Fibroblast of skin of back (primary cell): ENCODE measurements around the gene NDUFA3. TPM values are rescaled to one million over a fixed set of nuclear protein-coding genes. Genes with fewer than 3 reads are reported as not detected.
"Not testable (repeated sequence)": the region's sequence is repeated elsewhere in the genome, so short reads cannot be mapped to it uniquely, and the experiment has no call there.

Source experiments
- DNase-seq: peaks from one replicate; pipeline ENCODE4 v3.0.0-alpha.2; 2013
- polyA plus RNA-seq, 2 experiments: library from polyadenylated mRNA; unstranded; fragments of 120-200 nt; gene quantifications; one replicate each; pipeline ENCODE4 v1.2.1, GENCODE V29; 2013; ENCODE audit not compliant: insufficient read length in 2 of 2

Gene NDUFA3
- polyA plus RNA-seq (2013, experiment 1 of 2; ENCODE audit: insufficient read length), result 82.4 TPM
- polyA plus RNA-seq (2013, experiment 2 of 2; ENCODE audit: insufficient read length), result 68.5 TPM

DNA sequence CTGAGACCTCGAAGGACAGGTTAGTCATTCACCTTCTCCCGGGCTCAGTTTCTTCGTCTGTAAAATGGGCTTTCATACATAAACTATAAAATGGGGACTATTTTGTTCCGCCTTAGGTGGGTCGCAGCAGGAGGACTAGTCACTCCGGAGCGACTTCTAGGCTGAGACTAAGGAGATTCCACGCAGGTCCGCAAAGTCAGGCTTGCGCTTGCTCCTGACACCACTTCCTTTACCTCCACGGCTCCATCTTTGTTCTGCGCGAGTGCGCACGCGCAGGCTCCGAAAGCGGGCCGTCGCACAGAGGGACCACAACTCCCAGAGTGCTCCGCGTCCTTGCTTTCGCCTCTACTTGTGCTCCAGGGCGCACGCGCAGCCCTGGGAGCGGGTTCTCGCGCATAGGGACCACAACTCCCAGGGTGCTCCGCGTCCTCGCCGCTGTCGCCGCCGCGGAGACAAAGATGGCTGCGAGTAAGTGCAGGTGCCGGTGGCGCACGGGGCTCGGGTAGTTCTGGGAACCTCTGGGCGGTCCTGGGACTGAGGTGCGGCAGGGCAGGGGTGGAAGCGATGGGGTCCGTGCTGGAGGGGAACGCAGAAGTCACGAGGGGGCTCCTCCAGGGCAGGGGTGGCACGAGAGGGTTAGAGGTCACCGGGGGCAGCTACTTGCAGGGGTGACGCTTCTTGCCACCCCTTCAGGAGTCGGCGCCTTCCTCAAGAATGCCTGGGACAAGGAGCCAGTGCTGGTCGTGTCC is at the start of gene NDUFA3:
NDUFA3 (plus strand) TSS at position 435 of the 749 bp plus-strand sequence; CDS start at position 459, 24 bp downstream.
- peak; percentile 98 for DNase-seq

- DNase-seq, result no peak
Measured at GRCh38 chr19:54062643-54063042, 40.0 kb upstream of the NDUFA3 start.

- DNase-seq, result no peak
Measured at GRCh38 chr19:54063350-54064116, 39.1 kb upstream of the NDUFA3 start, which contains the start of gene VSTM1. TSS of gene VSTM1 (minus strand) at chr19:54063897. CDS start at chr19:54063777, 120 bp downstream.

GRCh38 chr19:54069470-54069869 is 33.2 kb upstream of the NDUFA3 start:
- DNase-seq, result no peak

DNA sequence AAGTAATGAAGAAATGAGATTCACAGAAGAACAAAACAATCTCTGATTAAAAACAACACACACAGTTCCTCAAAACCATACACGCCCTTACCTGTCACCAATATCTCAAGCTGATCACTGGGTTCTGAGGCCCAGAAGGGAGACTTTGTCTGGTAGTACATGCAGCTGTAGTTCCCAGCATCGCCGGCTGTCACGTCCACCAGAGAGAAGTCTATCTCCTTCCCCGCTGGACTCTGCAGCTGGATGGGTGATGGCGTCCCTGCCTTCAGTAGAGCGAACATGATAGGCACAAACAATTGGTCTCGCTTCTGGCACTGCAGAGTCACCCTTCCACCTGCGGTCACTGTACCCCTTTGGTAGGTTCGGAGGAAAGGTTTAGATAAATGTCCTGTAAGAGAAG is 28.8 kb upstream of the NDUFA3 start:
- no peak for DNase-seq

- no peak for DNase-seq
Measured at GRCh38 chr19:54074851-54075250, 27.8 kb upstream of the NDUFA3 start.

- DNase-seq, result no peak
Measured at GRCh38 chr19:54077334-54077733, 25.3 kb upstream of the NDUFA3 start.

- DNase-seq, result no peak
Measured at GRCh38 chr19:54081032-54081431, 21.6 kb upstream of the NDUFA3 start, which contains the start of gene TARM1. TSS of gene TARM1 (minus strand) at chr19:54081365. CDS start at chr19:54081340, 25 bp downstream.

DNA sequence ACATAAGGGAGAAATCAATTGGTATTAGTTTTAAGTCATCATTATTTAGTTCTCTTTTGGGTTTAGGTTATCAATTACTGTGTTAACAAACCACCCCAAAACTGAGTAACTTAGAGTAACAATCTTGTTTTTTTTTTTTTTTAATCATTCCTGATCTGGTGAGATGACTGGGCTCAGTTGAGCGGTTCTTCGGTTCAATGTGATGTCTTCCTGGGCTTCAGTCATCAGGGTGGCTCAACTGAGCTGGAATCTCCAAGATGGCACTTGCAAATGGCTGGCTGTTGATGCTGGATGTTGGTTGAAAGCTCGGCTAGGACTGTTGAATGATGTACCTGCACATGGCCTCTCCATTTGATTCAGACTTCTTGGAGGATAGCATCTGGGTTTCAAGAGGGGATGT is 18.2 kb upstream of the NDUFA3 start:
- DNase-seq, result no peak

DNA sequence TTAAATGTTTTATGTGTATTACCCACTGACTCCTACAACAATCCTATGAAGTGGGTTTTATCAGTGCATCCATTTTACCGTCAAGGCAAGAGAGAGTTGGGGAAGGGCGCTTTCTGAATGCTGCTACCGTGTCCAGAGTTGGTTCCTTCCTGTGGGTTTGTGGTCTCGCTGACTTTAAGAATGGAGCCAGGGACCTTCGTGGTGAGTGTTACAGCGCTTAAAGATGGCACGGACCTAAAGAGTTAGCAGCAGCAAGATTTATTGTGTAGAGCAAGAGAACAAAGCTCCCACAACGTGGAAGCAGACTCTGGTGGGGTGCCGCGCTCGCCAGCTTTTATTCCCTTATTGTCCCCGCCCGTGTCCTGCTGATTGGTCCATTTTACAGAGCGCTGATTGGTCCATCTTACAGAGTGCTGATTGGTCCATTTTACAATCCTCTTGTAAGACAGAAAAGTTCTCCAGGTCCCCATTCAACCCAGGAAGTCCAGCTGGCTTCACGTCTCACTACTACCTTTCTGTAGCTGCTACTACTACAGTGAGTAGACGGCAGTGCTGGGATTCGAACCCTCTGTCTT is 8.1 kb upstream of the NDUFA3 start:
- no peak for DNase-seq

DNA sequence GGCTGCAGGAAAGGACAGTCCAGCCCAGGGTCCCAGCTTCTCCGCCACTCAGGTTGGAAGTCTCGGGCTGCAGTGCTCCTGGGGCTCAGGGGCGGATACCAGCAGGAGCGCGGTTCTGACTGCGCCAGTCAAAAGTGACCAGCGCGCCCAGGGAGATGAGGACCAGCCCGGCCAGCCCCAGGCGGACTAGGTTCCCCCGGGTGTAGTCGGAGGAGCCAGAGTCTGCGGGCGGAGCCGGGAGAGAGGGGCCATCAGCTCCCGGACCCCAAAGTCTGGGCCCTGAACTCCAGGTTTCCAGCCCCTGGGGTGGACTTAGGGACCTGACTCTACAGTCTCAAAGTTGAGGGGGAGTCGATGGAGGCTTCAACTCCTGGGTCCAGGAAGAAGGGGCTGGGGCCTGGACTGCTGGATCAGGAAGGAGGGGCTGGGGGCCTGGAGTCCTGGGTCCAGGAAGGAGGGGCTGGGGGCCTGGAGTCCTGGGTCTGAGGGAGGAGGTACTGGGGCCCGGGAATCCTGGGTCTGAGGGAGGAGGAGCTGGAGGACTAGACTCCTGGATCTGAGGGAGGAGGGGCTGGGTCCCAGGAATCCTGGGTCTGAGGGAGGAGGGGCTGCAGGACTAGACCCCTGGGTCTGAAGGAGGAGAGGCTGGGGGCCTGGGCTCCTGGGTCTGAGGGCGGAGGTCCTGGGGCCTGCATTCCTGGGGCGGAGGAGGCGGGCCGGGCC is 7.4 kb upstream of the NDUFA3 start:
- no peak for DNase-seq

DNA sequence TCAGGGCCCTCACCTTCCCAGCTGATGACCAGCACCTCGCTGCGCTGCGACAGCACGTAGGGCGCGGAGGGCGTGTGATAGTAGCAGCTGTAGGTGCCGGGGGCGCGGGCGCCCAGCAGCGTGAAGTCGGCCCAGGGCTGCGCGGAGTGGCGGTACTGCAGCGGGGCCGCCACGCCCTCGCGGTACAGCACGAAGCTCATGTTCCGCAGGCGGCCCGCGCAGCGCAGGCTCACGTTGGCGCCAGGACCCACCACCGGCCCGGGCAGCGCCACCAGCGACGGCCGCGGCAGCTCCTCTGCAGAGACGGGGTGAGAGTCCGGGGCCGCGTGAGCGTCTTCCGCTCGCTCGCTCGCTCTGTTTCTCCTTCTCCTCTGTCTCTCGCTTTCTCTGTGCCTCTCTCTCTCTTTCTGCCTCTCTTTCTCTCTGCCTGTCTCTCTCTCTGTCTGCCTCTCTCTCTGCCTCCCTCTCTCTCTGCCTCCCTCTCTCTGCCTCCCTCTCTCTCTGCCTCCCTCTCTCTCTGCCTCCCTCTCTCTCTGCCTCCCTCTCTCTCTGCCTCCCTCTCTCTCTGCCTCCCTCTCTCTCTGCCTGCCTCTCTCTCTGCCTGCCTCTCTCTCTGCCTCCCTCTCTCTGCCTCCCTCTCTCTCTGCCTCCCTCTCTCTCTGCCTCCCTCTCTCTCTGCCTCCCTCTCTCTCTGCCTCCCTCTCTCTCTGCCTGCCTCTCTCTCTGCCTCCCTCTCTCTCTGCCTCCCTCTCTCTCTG is 6.6 kb upstream of the NDUFA3 start:
- peak; percentile 54 for DNase-seq

- peak; percentile 61 for DNase-seq
Measured at GRCh38 chr19:54096617-54097106, 6.0 kb upstream of the NDUFA3 start.

- DNase-seq, result no peak
Measured at GRCh38 chr19:54099190-54099902, 3.3 kb upstream of the NDUFA3 start.

DNA sequence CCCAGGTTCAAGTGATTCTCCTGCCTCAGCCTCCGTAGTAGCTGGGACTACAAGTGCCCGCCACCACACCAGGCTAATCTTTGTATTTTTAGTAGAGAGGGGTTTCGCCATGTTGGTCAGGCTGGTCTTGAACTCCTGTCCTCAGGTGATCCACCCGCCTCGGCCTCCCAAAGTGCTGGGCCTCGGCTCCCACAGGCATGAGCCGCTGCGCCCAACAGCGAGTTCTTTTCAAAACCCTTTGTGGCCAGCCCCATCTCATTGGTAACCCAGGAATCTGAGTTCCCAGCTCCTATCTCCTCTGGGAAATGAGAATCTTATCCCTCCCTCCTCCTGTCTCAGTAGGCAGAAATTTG is 2.8 kb upstream of the NDUFA3 start:
- not testable (repeated sequence) for DNase-seq

- DNase-seq, result peak; percentile 30
Measured at GRCh38 chr19:54100561-54100960, 2.1 kb upstream of the NDUFA3 start, which contains the start of gene OSCAR. TSS of gene OSCAR (minus strand) at chr19:54100803. CDS start at chr19:54100792, 11 bp downstream.

GRCh38 chr19:54104998-54105715 is 2.5 kb downstream of the NDUFA3 start:
- no peak for DNase-seq

DNA sequence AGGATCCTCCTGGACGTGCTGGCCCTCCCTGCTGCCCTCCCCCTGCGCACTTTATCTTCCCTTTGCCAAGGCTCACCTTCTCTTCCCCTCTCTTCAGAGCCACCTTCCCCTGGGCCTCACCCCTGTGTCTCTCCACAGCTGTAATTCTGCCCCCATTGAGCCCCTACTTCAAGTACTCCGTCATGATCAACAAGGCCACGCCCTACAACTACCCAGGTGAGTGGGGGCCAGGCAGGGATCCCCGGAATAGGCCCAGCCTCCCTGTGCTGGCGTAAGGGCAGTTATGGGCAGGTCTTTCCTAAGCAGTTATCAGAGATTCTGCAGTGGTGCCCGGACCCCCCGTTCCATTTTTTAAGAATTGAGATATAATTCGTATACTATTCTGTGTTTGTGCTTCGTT is 3.1 kb downstream of the NDUFA3 start:
- DNase-seq, result no peak

DNA sequence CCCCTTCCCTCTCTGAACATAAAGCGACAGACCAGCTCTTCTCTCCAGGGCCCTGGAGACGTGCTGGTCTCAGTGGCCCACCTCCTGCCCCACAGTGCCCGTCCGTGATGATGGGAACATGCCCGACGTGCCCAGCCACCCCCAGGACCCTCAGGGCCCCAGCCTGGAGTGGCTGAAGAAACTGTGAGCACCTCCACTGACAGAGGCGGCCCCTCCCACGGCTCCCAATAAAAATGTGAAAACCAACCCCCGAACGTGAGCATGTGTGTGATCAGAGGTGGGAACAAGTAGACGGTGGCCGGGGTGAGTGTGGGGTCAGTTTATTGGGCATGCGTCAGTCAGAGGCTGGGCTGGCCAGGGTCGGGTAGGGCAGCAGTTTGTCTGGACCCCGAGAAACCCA is 4.1 kb downstream of the NDUFA3 start:
- no peak for DNase-seq

DNA sequence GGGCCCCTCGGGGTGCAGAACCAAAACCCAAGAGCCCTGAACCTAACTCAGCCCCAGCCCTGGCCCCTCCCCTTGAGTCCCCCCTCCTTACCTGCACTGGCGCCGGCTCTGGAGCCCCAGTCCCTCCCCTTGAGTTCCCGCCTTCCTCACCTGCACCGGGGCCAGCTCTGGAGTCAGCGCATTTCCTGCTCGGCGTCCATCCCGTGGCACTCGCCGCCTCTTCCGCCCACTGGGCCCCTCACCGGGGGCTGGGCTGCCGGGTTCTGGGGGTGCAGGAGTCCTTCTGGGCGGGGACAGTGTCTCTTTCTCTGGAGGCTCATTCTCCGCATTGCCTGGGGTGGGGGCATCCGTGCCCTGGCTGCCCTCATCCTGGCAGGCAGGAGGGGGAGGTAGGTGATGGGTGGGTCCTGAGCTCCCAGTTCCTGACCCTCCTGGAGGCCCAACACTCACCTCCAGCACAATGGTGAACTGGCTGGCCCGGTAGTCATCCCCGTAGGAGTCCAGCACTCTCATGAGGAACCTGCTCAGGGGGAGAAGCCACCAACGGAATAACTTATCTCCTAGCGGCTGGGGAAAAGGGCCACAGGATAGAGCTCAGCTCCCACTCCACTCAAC is 5.3 kb downstream of the NDUFA3 start:
- DNase-seq, result no peak
